ENCODE data around the gene KLF15. TPM values are rescaled to one million over a fixed set of nuclear protein-coding genes. Genes with fewer than 3 reads are reported as not detected.

The KLF15 gene
- total RNA-seq, 4 donors from 2014 or later, result 9.6 to 31.3 (median 19.2) TPM

DNA sequence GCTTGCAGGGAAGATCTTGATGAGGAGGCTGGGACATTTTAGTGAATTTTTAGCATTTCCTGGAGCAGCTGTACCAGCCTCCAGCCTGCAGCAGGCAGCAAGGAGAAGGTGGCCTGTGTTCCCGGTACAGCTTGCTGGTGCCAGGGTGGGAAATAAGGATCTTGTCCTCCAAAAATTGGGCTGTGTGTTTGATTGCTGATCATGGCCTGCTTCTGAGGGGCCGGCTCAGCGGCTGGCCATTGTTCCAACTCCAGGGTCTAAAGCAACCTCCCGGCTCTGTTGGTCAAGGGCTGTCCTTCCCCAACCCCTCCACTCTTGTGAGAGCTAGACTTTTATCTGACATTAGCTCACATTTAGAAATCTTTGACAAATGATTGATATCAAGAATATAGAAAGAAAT is 42.5 kb upstream of the KLF15 start:
- DNase-seq (ENCODE audit: low spot score in 2 of 2), result peak in 1 of 2 donors; percentile 17
- intact Hi-C loops (cut with DNase I; ENCODE audit: low total_unique reads), result loop anchor here (10.0 kb wide), 1 partner anchor 255 kb away; no protein-coding TSS in a partner anchor
- TF ChIP-seq, protein P1, sequence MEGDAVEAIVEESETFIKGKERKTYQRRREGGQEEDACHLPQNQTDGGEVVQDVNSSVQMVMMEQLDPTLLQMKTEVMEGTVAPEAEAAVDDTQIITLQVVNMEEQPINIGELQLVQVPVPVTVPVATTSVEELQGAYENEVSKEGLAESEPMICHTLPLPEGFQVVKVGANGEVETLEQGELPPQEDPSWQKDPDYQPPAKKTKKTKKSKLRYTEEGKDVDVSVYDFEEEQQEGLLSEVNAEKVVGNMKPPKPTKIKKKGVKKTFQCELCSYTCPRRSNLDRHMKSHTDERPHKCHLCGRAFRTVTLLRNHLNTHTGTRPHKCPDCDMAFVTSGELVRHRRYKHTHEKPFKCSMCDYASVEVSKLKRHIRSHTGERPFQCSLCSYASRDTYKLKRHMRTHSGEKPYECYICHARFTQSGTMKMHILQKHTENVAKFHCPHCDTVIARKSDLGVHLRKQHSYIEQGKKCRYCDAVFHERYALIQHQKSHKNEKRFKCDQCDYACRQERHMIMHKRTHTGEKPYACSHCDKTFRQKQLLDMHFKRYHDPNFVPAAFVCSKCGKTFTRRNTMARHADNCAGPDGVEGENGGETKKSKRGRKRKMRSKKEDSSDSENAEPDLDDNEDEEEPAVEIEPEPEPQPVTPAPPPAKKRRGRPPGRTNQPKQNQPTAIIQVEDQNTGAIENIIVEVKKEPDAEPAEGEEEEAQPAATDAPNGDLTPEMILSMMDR (IDR thresholded peaks at IDR 0.05), result no peak
- no peak for TF ChIP-seq POLR2A (IDR thresholded peaks at IDR 0.05)
- WGBS, 2 donors, result 94 to 95% methylated on average over 4 of the region's 4 CpGs
- no peak overlapping the region for H3K4me3 ChIP-seq (ENCODE audit: low read depth, poor library complexity, severe bottlenecking)

DNA sequence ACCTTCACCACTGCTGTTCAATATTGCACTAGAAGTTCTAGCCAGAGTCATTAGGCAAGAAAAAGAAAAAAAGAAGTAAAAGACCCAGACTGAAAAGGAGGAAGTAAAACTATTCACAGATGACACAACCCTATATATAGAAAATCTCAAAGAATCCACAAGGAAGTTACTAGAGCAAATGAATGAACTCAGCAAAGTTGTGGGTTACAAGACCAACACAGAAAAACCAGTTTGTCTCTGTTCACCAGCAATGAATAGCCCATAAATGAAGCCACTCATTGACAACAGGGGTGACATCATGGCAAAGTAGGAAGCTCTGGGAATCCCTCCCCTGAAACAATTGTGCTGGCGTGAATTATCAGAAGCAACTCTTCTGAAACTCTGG is 42.1 kb upstream of the KLF15 start:
- intact Hi-C loops (cut with DNase I; ENCODE audit: low total_unique reads), result loop anchor here (10.0 kb wide), 1 partner anchor 255 kb away; no protein-coding TSS in a partner anchor
- TF ChIP-seq POLR2A (IDR thresholded peaks at IDR 0.05), result no peak
- TF ChIP-seq, protein P1 (IDR thresholded peaks at IDR 0.05), result no peak
- WGBS, 2 donors, result 77 to 82% methylated on average over 1 of the region's 1 CpG
- H3K4me3 ChIP-seq (ENCODE audit: low read depth, poor library complexity, severe bottlenecking), result no peak overlapping the region
- no peak for DNase-seq (ENCODE audit: low spot score in 2 of 2)

DNA sequence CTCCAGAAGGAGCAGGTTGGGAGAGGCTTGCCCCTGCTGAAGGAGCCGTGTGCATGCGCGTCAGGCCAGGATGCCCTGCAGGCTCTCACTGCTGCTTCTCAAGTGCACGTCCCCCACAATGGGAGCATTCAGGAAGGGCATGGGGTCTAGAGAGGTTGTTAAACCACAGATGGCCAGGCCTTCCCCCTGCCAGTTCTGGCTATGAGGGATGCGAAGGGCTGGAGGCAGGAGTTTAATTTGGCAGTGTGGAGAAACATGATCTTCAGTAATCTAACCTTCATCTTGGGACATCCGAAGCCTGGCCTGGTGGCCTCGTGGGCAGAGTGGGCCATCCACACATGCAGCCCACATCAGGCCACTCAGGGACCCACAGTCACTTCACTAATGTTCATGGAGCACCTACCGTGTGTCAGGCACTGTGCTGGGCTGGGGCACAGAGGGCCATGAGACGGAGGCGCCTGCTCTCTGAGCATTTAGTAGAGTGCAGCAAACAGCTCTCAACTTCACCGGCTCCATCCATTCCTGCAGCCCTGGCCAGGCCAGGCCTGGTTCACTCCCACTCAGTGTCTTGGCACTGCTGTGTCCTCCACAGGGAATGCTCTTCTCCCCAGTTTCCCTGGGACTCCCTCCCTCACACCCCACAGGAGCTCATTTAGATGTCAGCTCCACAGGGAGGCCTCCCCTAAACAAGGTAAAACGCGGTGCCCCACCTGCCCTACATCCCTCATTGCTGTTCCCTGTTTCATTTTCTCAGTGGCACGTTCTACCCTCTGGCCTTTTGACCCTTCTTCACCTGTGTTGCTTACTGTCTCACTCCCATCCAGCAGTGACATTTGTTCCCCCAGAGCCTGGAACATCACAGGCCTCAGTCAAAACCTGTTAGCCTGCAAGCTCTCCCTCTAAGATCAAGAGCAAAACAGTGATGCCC is 41.5 kb upstream of the KLF15 start:
- 87 to 89% methylated on average over 14 of the region's 14 CpGs for WGBS, 2 donors
- intact Hi-C loops (cut with DNase I; ENCODE audit: low total_unique reads), result loop anchor here (10.0 kb wide), 1 partner anchor 254 kb away; no protein-coding TSS in a partner anchor
- TF ChIP-seq, protein P1 (IDR thresholded peaks at IDR 0.05), result no peak
- no peak for TF ChIP-seq POLR2A (IDR thresholded peaks at IDR 0.05)
- no peak overlapping the region for H3K4me3 ChIP-seq (ENCODE audit: low read depth, poor library complexity, severe bottlenecking)
- DNase-seq (ENCODE audit: low spot score in 2 of 2), result peak in 1 of 2 donors; percentile 77

- H3K4me3 ChIP-seq (ENCODE audit: low read depth, poor library complexity, severe bottlenecking), result no peak overlapping the region
- TF ChIP-seq, protein P1 (IDR thresholded peaks at IDR 0.05), result no peak
- no peak for TF ChIP-seq POLR2A (IDR thresholded peaks at IDR 0.05)
- WGBS, 2 donors, result 62 to 73% methylated on average over 11 to 13 of the region's 13 CpGs
- intact Hi-C loops (cut with DNase I; ENCODE audit: low total_unique reads), result loop anchor here (10.0 kb wide), 1 partner anchor 253 kb away; no protein-coding TSS in a partner anchor
- DNase-seq (ENCODE audit: low spot score in 2 of 2), result peak in 1 of 2 donors; percentile 80
Measured at GRCh38 chr3:126397610-126398422, 40.6 kb upstream of the KLF15 start.

DNA sequence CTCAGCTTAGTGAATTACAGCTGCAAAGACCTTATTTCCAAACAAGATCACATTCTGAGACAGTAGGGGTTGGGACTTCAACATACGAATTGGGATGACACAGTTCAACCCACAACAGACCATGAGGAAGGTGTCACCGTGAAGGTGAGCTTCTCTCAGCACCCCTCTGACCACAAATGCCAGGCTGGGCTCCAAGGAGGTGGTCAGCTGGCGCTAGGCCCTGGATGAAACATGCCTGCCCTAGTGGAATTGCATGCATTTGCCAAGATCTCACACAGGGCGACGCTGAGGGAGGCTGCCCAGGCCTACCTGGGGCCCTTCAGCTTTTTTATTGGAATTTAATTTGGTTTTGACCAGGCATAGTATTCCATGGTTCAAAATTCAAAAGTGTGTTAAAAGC is 39.3 kb upstream of the KLF15 start:
- no peak overlapping the region for H3K4me3 ChIP-seq (ENCODE audit: low read depth, poor library complexity, severe bottlenecking)
- no peak for TF ChIP-seq POLR2A (IDR thresholded peaks at IDR 0.05)
- TF ChIP-seq, protein P1 (IDR thresholded peaks at IDR 0.05), result no peak
- 94 to 95% methylated on average over 5 of the region's 5 CpGs for WGBS, 2 donors
- peak in 1 of 2 donors; percentile 78 for DNase-seq (ENCODE audit: low spot score in 2 of 2)
- intact Hi-C loops (cut with DNase I; ENCODE audit: low total_unique reads), result loop anchor here (10.0 kb wide), 1 partner anchor 252 kb away; no protein-coding TSS in a partner anchor

All from lower leg skin (tissue), 4 donors.